ENCODE results near the gene LIPT2. TPM values are rescaled to one million over a fixed set of nuclear protein-coding genes. Genes with fewer than 3 reads are reported as not detected.

LIPT2 gene
- total and polyA plus RNA-seq, 2 of the 4 experiments (the other 2 are of a cell fraction), result 1.7 to 2.9 TPM

DNA sequence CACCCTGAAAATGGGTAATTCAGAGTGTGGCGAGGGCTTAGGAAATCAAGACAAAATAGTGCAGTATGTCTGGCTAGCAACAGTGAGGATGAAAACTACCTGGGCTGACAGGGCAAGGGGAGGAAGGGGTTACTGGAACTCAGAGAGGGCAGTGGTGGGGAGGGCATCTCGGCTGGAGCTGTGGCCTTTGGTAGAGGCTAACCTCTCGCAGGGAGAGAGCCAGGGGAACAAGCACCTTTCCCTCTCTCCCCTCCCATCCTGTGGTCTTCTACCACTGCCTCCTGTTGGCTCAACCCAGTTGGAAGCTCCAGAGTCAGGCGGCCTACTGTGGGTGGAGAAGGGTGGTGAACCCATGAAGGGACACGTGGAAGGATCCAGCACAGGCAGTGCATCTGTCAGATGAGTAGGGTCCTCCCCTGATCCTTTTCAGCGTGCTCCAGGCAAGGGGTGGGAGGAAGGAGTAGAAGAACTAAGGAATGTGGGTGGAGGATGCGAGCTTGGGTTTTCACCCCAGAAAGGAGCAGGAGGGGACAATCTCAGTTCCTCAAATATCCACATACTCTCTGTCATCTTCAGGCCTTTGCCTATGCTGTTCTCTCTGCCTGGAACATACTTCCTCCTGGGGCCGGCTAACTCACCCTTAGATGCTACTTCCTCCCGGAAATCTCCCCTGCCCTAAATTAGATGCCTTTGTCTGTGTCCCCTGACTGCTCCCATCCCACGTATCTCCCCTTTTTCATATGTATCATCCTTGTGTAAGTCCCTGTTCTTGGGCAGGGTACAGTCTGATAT lies 19.9 kb downstream of the LIPT2 start:
- ATAC-seq (ENCODE audit: low read depth) (no peak), DNase-seq (no peak)
- WGBS, 2 experiments (ENCODE audit: extremely low coverage in 2 of 2, insufficient read length in 1 of 2), result 100% methylated on average over 1 of the region's 10 CpGs; no CpG with 5 or more reads in 1 of the 2 experiments
- Histone ChIP-seq H3K56ac (ENCODE audit: extremely low read depth, insufficient read depth, low read length) (no peak overlapping the region), H3K27ac (ENCODE audit: insufficient read depth, low read length) (no peak overlapping the region), H3K14ac (replicated peaks; ENCODE audit: low read depth, low read length) (no peak overlapping the region), H3K18ac (ENCODE audit: low read depth, low read length) (no peak overlapping the region), H4K91ac (ENCODE audit: insufficient read depth, low read depth, low read length) (no peak overlapping the region), H2BK15ac (ENCODE audit: low read depth, low read length) (no peak overlapping the region), H3K27me3 (ENCODE audit: control insufficient read depth, insufficient read depth, low read length) (peaks cover 53% of the 10 kb centered on the region), H3K79me1 (ENCODE audit: low read depth in 1 of 2, low read length in 2 of 2) (no peaks in the 10 kb centered on the region), H3K4me3 (ENCODE audit: insufficient read depth, low read depth, low read length) (no peak overlapping the region), H2AK5ac (ENCODE audit: low read depth, low read length) (no peak overlapping the region), H2BK5ac (ENCODE audit: low read depth, low read length, poor library complexity, severe bottlenecking) (no peak overlapping the region), H4K5ac (ENCODE audit: low read depth, low read length) (no peak overlapping the region), H2AK9ac (replicated peaks; ENCODE audit: low read depth, low read length, poor library complexity) (no peak overlapping the region), H4K20me1 (ENCODE audit: insufficient read depth, low read length) (no peaks in the 10 kb centered on the region), H3K4me1 (ENCODE audit: control insufficient read depth, insufficient read depth, low read length) (no peaks in the 10 kb centered on the region), H3K9me3 (ENCODE audit: control insufficient read depth, insufficient read depth, low read length) (no peaks in the 10 kb centered on the region; the same call in 1 of the 2 replicates), H4K8ac (ENCODE audit: low read depth in 2 of 2, low read length in 2 of 2) (no peak overlapping the region), H3K23ac (ENCODE audit: low read depth, low read length) (no peak overlapping the region; the same call in 1 of the 2 replicates), H3K4me2 (ENCODE audit: low read depth, low read length) (no peak overlapping the region), H2BK120ac (ENCODE audit: low read depth, low read length) (no peak overlapping the region), H3K9ac (ENCODE audit: low read depth, low read length) (no peak overlapping the region), H3K4ac (ENCODE audit: low read depth, low read length) (no peak overlapping the region), H2AFZ (replicated peaks; ENCODE audit: low read length, poor library complexity) (no peak overlapping the region), H3K36me3 (ENCODE audit: control insufficient read depth, insufficient read depth, low read length) (no peaks in the 10 kb centered on the region), H2BK20ac (ENCODE audit: low read depth, low read length) (no peak overlapping the region), H3K9me1 (ENCODE audit: insufficient read depth, low read length) (no peaks in the 10 kb centered on the region)
- intact Hi-C loops (cut with micrococcal nuclease), result no loop called here
- ChIA-PET CTCF (interaction anchor here (0.6 kb wide), 1 partner anchor 220 kb away, joined by 3 read pairs; no protein-coding TSS in a partner anchor), POLR2A (ENCODE audit: unreplicated experiment) (no interaction called here)
- in situ Hi-C loops (cut with MboI; ENCODE audit: low sequenced_read_pairs), result no loop called here
- dilution Hi-C loops (cut with HindIII; ENCODE audit: low sequenced_read_pairs, unreplicated experiment), result no loop called here
- TF ChIP-seq POLR2A (IDR thresholded peaks at IDR 0.05; ENCODE audit: low read depth, low read length), result no peak
- no peak for TF ChIP-seq RCOR1 (IDR thresholded peaks at IDR 0.05; ENCODE audit: insufficient replicate concordance, low read length)
- TF ChIP-seq, protein P1, sequence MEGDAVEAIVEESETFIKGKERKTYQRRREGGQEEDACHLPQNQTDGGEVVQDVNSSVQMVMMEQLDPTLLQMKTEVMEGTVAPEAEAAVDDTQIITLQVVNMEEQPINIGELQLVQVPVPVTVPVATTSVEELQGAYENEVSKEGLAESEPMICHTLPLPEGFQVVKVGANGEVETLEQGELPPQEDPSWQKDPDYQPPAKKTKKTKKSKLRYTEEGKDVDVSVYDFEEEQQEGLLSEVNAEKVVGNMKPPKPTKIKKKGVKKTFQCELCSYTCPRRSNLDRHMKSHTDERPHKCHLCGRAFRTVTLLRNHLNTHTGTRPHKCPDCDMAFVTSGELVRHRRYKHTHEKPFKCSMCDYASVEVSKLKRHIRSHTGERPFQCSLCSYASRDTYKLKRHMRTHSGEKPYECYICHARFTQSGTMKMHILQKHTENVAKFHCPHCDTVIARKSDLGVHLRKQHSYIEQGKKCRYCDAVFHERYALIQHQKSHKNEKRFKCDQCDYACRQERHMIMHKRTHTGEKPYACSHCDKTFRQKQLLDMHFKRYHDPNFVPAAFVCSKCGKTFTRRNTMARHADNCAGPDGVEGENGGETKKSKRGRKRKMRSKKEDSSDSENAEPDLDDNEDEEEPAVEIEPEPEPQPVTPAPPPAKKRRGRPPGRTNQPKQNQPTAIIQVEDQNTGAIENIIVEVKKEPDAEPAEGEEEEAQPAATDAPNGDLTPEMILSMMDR (conservative IDR thresholded peaks at IDR 0.05; ENCODE audit: low read depth, low read length), result no peak
- TF ChIP-seq SMC3 (IDR thresholded peaks at IDR 0.05; ENCODE audit: low read depth, low read length), result no peak
- TF ChIP-seq CEBPB (IDR thresholded peaks at IDR 0.05; ENCODE audit: low read depth, low read length), result no peak
- TF ChIP-seq FOS (IDR thresholded peaks at IDR 0.05; ENCODE audit: low read depth, low read length), result no peak
- TF ChIP-seq, protein P2, sequence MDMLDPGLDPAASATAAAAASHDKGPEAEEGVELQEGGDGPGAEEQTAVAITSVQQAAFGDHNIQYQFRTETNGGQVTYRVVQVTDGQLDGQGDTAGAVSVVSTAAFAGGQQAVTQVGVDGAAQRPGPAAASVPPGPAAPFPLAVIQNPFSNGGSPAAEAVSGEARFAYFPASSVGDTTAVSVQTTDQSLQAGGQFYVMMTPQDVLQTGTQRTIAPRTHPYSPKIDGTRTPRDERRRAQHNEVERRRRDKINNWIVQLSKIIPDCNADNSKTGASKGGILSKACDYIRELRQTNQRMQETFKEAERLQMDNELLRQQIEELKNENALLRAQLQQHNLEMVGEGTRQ (IDR thresholded peaks at IDR 0.05; ENCODE audit: low read depth, low read length), result no peak
- TF ChIP-seq RAD21 (IDR thresholded peaks at IDR 0.05; ENCODE audit: low read length), result no peak
- TF ChIP-seq, protein P3, sequence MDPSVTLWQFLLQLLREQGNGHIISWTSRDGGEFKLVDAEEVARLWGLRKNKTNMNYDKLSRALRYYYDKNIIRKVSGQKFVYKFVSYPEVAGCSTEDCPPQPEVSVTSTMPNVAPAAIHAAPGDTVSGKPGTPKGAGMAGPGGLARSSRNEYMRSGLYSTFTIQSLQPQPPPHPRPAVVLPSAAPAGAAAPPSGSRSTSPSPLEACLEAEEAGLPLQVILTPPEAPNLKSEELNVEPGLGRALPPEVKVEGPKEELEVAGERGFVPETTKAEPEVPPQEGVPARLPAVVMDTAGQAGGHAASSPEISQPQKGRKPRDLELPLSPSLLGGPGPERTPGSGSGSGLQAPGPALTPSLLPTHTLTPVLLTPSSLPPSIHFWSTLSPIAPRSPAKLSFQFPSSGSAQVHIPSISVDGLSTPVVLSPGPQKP (IDR thresholded peaks at IDR 0.05; ENCODE audit: borderline replicate concordance, low read depth, low read length), result no peak
- TF ChIP-seq BHLHE40 (IDR thresholded peaks at IDR 0.05; ENCODE audit: low read depth, low read length), result no peak
- no peak for TF ChIP-seq NFE2L2 (IDR thresholded peaks at IDR 0.05; ENCODE audit: low read depth, low read length)
- TF ChIP-seq MAFK (IDR thresholded peaks at IDR 0.05; ENCODE audit: low read depth, low read length), result no peak
- no peak for TF ChIP-seq CHD1 (IDR thresholded peaks at IDR 0.05; ENCODE audit: low read depth, low read length)
- TF ChIP-seq RFX5 (IDR thresholded peaks at IDR 0.05; ENCODE audit: low read depth, low read length), result no peak
- BruUV-seq (replicated peaks), result no TSS peak

All from IMR-90 (cell line).